ENCODE data around the gene FANCC. TPM values are rescaled to one million over a fixed set of nuclear protein-coding genes. Genes with fewer than 3 reads are reported as not detected.

Gene FANCC
- total and polyA plus RNA-seq, 2 experiments from 2014 or later = 11.9 to 14.0 TPM

DNA sequence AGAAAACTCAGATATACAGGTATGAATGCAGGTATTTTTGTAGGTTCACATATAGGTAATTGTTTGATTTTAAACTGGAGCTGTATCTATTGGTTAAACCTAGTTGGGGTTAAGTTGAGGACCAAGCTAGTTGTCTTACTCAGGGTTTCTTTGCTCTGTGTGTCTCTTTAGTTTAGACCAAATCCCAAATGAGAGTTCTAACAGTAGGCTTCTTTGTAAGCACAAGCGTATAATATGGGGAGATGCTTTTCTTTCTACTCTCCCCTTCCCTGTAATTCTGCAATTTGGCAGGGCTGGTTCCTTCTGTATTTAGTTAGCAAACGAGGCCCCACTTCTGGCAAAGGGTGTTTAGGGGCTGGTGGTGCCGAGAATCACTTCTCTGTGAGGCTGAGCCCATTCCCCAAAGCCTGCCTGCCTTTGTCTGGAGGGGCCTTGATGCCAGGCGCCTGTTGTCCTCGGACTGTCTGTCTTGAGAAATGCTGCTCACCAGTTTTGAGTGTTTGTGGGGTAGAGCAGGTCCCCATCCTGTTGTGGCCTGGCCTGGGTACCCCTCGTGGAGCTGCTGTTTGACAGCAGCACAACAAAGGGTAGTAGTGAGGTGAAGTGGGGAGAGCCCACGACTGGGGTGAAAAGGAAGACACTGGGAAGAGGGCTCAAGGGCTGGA lies 259.3 kb downstream of the FANCC start:
- Histone ChIP-seq H3K36me3 (peaks cover 5% of the 10 kb centered on the region), H3K9me3 (ENCODE audit: low read depth) (no peaks in the 10 kb centered on the region), H3K4me3 (no peak overlapping the region), H3K4me1 (ENCODE audit: low read depth) (peaks cover 38% of the 10 kb centered on the region), H3K27ac (no peak overlapping the region), H3K27me3 (no peaks in the 10 kb centered on the region)
- DNase-seq (ENCODE audit: low read depth in 1 of 2, low spot score in 1 of 2) = no peak
- no peak for TF ChIP-seq CTCF (IDR thresholded peaks at IDR 0.05; ENCODE audit: low read depth, low read length)

DNA sequence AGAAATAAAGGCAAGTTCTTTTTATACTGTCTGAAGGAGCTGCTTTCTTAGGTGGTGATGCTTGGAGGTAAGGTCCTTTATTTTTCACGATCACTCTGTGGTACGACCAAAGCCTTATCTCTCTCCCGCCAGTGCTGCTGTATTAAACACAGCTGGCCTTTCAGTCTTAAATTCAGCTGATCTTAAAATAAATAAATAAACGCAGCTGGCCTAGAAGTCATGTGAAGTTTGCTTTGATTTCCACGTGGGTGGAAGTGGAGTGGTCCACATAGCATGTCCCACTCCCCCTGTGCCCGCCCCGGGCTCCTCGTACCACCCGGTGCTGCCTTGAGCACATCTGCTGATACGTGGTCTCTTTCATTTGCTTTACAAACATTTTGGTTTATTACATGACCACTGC lies 260.4 kb downstream of the FANCC start:
- no peak overlapping the region for H3K4me3 ChIP-seq
- peaks cover 30% of the 10 kb centered on the region for H3K4me1 ChIP-seq (ENCODE audit: low read depth)
- TF ChIP-seq CTCF (IDR thresholded peaks at IDR 0.05; ENCODE audit: low read depth, low read length) = no peak
- H3K27ac ChIP-seq = peak overlapping the region; percentile 90
- H3K36me3 ChIP-seq = peaks cover 5% of the 10 kb centered on the region
- H3K27me3 ChIP-seq = no peaks in the 10 kb centered on the region
- no peaks in the 10 kb centered on the region for H3K9me3 ChIP-seq (ENCODE audit: low read depth)
- DNase-seq (ENCODE audit: low read depth in 1 of 2, low spot score in 1 of 2) = no peak

- no peak for TF ChIP-seq CTCF (IDR thresholded peaks at IDR 0.05; ENCODE audit: low read depth, low read length)
- Histone ChIP-seq H3K36me3 (peaks cover 4% of the 10 kb centered on the region), H3K27me3 (no peaks in the 10 kb centered on the region), H3K9me3 (ENCODE audit: low read depth) (no peaks in the 10 kb centered on the region), H3K27ac (peak overlapping the region; percentile 90), H3K4me1 (ENCODE audit: low read depth) (peaks cover 30% of the 10 kb centered on the region), H3K4me3 (no peak overlapping the region)
- peak in 1 of 2 donors; percentile 61 for DNase-seq (ENCODE audit: low read depth in 1 of 2, low spot score in 1 of 2)
These were observed 261.5 kb downstream of the FANCC start for GRCh38 chr9:95055851-95056551.

DNA sequence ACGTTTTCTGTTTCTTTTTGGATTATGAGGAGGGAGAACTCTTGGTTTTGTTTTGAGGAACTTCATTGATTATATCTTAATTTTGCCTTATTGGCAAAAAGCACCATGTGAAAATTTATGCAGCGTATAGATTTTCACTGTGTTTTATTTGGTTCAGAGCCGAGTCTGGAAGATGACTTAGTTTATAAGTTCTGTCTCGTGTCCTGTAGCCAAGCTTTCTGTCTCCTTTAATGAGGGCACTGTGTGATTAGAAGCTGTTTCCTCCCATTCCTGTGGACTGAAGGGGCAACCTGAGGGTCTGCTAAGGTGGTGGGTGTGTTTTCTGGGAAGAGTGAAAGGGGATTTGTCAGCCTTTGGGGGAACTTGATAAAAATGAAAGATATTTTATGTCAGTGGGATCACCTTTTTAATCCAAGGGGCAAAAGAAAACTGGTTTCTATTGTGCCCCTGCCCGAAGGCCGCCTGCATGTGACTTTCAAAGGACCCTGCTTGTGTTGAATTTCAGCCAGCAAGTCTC lies 262.1 kb downstream of the FANCC start:
- no peaks in the 10 kb centered on the region for H3K36me3 ChIP-seq
- no peak for TF ChIP-seq CTCF (IDR thresholded peaks at IDR 0.05; ENCODE audit: low read depth, low read length)
- no peak for DNase-seq (ENCODE audit: low read depth in 1 of 2, low spot score in 1 of 2)
- H3K4me1 ChIP-seq (ENCODE audit: low read depth) = peaks cover 32% of the 10 kb centered on the region
- no peaks in the 10 kb centered on the region for H3K27me3 ChIP-seq
- H3K27ac ChIP-seq = peak overlapping the region; percentile 90
- H3K9me3 ChIP-seq (ENCODE audit: low read depth) = no peaks in the 10 kb centered on the region
- H3K4me3 ChIP-seq = no peak overlapping the region

DNA sequence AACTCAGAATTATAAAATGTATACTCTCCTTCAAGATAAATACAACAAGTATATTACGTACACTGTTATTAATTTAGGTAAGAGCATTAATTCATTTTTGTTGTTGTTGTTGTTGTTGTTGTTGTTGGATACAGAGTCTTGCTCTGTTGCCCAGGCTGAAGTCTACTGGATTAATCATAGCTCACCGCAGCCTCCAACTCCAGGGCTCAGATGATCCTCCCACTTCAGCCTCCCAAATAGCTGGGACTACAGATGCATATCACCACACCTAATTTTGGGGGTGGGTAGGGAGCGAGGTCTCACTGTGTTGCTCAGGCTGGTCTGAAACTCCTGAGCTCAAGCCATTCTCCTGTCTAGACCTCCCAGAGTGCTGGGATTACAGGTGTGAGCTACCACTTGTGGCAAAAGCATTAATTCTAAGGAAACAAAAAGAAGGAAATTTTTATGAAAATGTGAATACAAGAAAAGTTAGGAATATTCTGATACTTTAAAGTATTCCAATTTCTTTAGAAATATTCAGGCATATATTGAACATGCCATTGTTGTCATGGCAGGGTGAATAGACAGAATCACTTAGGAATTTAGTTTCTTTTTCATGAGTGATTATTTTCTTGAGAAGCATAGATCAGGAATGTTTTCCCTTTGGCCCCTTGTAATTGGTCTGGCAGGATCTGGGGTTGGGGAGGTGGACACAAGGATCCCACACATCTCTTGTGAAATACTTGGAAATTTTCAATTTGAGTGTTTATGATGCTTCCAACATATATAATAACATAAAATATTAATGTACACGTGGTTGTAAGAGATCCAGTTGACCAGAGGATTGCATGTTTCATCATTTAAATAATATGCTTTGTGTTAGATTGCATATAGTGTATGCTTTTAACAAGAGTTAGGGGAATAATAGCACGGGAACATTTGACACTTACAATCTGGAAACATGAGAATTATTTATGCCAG lies 263.6 kb downstream of the FANCC start:
- H3K27ac ChIP-seq = no peak overlapping the region

More for the DNA sequence above, 263.6 kb downstream of the FANCC start:
- no peaks in the 10 kb centered on the region for H3K27me3 ChIP-seq
- H3K36me3 ChIP-seq = no peaks in the 10 kb centered on the region
- H3K9me3 ChIP-seq (ENCODE audit: low read depth) = no peaks in the 10 kb centered on the region
- H3K4me3 ChIP-seq = no peak overlapping the region
- peak in 1 of 2 donors; percentile 27 for DNase-seq (ENCODE audit: low read depth in 1 of 2, low spot score in 1 of 2)
- no peak for TF ChIP-seq CTCF (IDR thresholded peaks at IDR 0.05; ENCODE audit: low read depth, low read length)
- H3K4me1 ChIP-seq (ENCODE audit: low read depth) = peaks cover 46% of the 10 kb centered on the region
